Measurements from ENCODE around the gene CD200R1.

- TF ChIP-seq CTCF (tag by site-specific recombination; IDR thresholded peaks at IDR 0.05) (no peak), ZNF121 (tag by site-specific recombination; IDR thresholded peaks at IDR 0.05) (no peak), REPIN1 (tag by site-specific recombination; IDR thresholded peaks at IDR 0.05; ENCODE audit: low read depth) (no peak), ZNF26 (tag by site-specific recombination; IDR thresholded peaks at IDR 0.05) (no peak), KLF9 (tag by site-specific recombination; IDR thresholded peaks at IDR 0.05; ENCODE audit: low read depth) (no peak), ZNF23 (tag by site-specific recombination; IDR thresholded peaks at IDR 0.05; ENCODE audit: borderline replicate concordance) (no peak), REST (tag by site-specific recombination; IDR thresholded peaks at IDR 0.05) (no peak), ZNF558 (tag by site-specific recombination; IDR thresholded peaks at IDR 0.05) (no peak), ZBTB44 (tag by site-specific recombination; IDR thresholded peaks at IDR 0.05) (no peak), ZBTB26 (tag by site-specific recombination; optimal IDR thresholded peaks at IDR 0.05) (no peak), PRDM10 (tag by site-specific recombination; IDR thresholded peaks at IDR 0.05) (no peak), ZNF830 (tag by site-specific recombination; IDR thresholded peaks at IDR 0.05; ENCODE audit: low read depth) (no peak)
These were observed 5.2 kb upstream of the CD200R1 start for GRCh38 chr3:112980080-112980479.
